Ovary (tissue), 3 donors: Measurements from ENCODE around the gene RECK.

Experiments used
- CTCF ChIP-seq, 3 donors: fragments of 450-650 bp in 2 of 3; fragments of 200-600 bp in 1 of 3; IDR thresholded peaks; one replicate each; pipeline versions ENCODE4 v1.5.1 to v1.8.0; 2016 to 2022; ENCODE audit warnings: antibody characterized with exemption in 3 of 3, mild to moderate bottlenecking in 1 of 3
- EP300 ChIP-seq: sonication (generic); formaldehyde crosslinking; IDR thresholded peaks from one replicate; pipeline ENCODE4 v1.6.1; 2017; ENCODE audit warnings: antibody characterized with exemption
- POLR2A ChIP-seq: fragments of 450-650 bp; IDR thresholded peaks from one replicate; pipeline ENCODE4 v1.6.1; 2017; ENCODE audit warnings: antibody characterized with exemption, mild to moderate bottlenecking, moderate library complexity
- donor health status: DM: no; HTN: no; CAD: no.

- TF ChIP-seq POLR2A = no peak
- TF ChIP-seq CTCF (IDR thresholded peaks at IDR 0.05) = no peak
- no peak for TF ChIP-seq EP300
These were observed 30.0 kb upstream of the RECK start for GRCh38 chr9:36006549-36007315.
